HEK293 (cell line): ENCODE results near the gene SAMD14.

Experiments
- FEZF1 ChIP-seq: fragments of 450-650 bp; formaldehyde crosslinking; IDR thresholded peaks from 2 replicates; pipeline ENCODE4 v1.5.1; 2016; ENCODE audit warnings: missing biosample characterization, missing genetic modification characterization
- GLI2 ChIP-seq: fragments of 450-650 bp; formaldehyde crosslinking; IDR thresholded peaks from 2 replicates; pipeline ENCODE4; 2017; ENCODE audit warnings: missing biosample characterization, missing genetic modification characterization, low read depth, borderline replicate concordance
- HOXA7 ChIP-seq: sonication (generic); formaldehyde crosslinking; IDR thresholded peaks from 2 replicates; pipeline ENCODE4 v1.8.1; 2022; ENCODE audit warnings: missing genetic modification reagents, borderline replicate concordance
- KLF1 ChIP-seq: fragments of 450-650 bp; formaldehyde crosslinking; IDR thresholded peaks from 2 replicates; pipeline ENCODE4 v1.5.1; 2016; ENCODE audit warnings: missing biosample characterization, missing genetic modification characterization
- KLF8 ChIP-seq: fragments of 450-650 bp; formaldehyde crosslinking; IDR thresholded peaks from 2 replicates; pipeline ENCODE4 v1.5.1; 2016; ENCODE audit warnings: missing biosample characterization, missing genetic modification characterization
- MEIS1 ChIP-seq: sonication (generic); formaldehyde crosslinking; IDR thresholded peaks from 2 replicates; pipeline ENCODE4 v1.8.1; 2022; ENCODE audit warnings: missing genetic modification reagents, mild to moderate bottlenecking, borderline replicate concordance
- TSHZ1 ChIP-seq: fragments of 450-650 bp; formaldehyde crosslinking; IDR thresholded peaks from 2 replicates; pipeline ENCODE4 v1.5.1; 2016; ENCODE audit warnings: missing biosample characterization, missing genetic modification characterization, borderline replicate concordance
- YY1 ChIP-seq: fragments of 450-650 bp; formaldehyde crosslinking; IDR thresholded peaks from 2 replicates; pipeline ENCODE4 v1.5.1; 2018; ENCODE audit warnings: missing biosample characterization, missing genetic modification characterization
- ZIC2 ChIP-seq: fragments of 450-650 bp; formaldehyde crosslinking; IDR thresholded peaks from 2 replicates; pipeline ENCODE4 v1.5.1; 2016; ENCODE audit warnings: missing biosample characterization, missing genetic modification characterization
- ZNF112 ChIP-seq: fragments of 450-650 bp; formaldehyde crosslinking; IDR thresholded peaks from 2 replicates; pipeline ENCODE4 v1.5.0; 2017; ENCODE audit warnings: missing biosample characterization, missing genetic modification characterization
- ZNF146 ChIP-seq: fragments of 450-650 bp; formaldehyde crosslinking; IDR thresholded peaks from 2 replicates; pipeline ENCODE4 v1.5.1; 2016; ENCODE audit warnings: missing biosample characterization, missing genetic modification characterization
- ZNF148 ChIP-seq: fragments of 450-650 bp; formaldehyde crosslinking; IDR thresholded peaks from 2 replicates; pipeline ENCODE4 v1.5.0; 2017; ENCODE audit warnings: missing biosample characterization, missing genetic modification characterization, borderline replicate concordance
- ZNF155 ChIP-seq: fragments of 450-650 bp; formaldehyde crosslinking; IDR thresholded peaks from 2 replicates; pipeline ENCODE4 v1.5.1; 2016; ENCODE audit warnings: missing biosample characterization, missing genetic modification characterization
- ZNF157 ChIP-seq: fragments of 450-650 bp; formaldehyde crosslinking; IDR thresholded peaks from 2 replicates; pipeline ENCODE4 v1.5.1; 2016; ENCODE audit warnings: missing biosample characterization, missing genetic modification characterization
- ZNF184 ChIP-seq: fragments of 450-650 bp; IDR thresholded peaks from 2 replicates; pipeline ENCODE4 v1.5.1; 2018; ENCODE audit warnings: missing biosample characterization, mild to moderate bottlenecking, missing genetic modification characterization
- ZNF202 ChIP-seq: fragments of 450-650 bp; formaldehyde crosslinking; IDR thresholded peaks from 2 replicates; pipeline ENCODE4 v1.5.1; 2016; ENCODE audit warnings: missing biosample characterization, missing genetic modification characterization, borderline replicate concordance
- ZNF354C ChIP-seq: fragments of 450-650 bp; formaldehyde crosslinking; IDR thresholded peaks from 2 replicates; pipeline ENCODE4 v1.5.1; 2016; ENCODE audit warnings: missing biosample characterization, missing genetic modification characterization, low read depth, borderline replicate concordance
- ZNF366 ChIP-seq: fragments of 450-650 bp; formaldehyde crosslinking; conservative IDR thresholded peaks from 2 replicates; pipeline ENCODE4 v1.5.1; 2016; ENCODE audit warnings: missing biosample characterization, missing genetic modification characterization
- ZNF558 ChIP-seq: fragments of 450-650 bp; formaldehyde crosslinking; IDR thresholded peaks from 2 replicates; pipeline ENCODE4 v1.5.1; 2016; ENCODE audit warnings: missing biosample characterization, missing genetic modification characterization
- ZNF621 ChIP-seq: fragments of 450-650 bp; formaldehyde crosslinking; IDR thresholded peaks from 2 replicates; pipeline ENCODE4 v1.5.1; 2017; ENCODE audit warnings: missing biosample characterization, missing genetic modification characterization
- ZXDB ChIP-seq: fragments of 450-650 bp; formaldehyde crosslinking; IDR thresholded peaks from 2 replicates; pipeline ENCODE4 v1.5.1; 2016; ENCODE audit warnings: missing biosample characterization, missing genetic modification characterization
- TF ChIP-seq, protein P1 (sequence below): fragments of 450-650 bp; formaldehyde crosslinking; IDR thresholded peaks from 2 replicates; pipeline ENCODE4 v1.5.1; 2017; ENCODE audit warnings: missing biosample characterization, missing genetic modification characterization
- TF ChIP-seq, protein P2 (sequence below): fragments of 450-650 bp; formaldehyde crosslinking; IDR thresholded peaks from 2 replicates; pipeline ENCODE4 v1.5.1; 2016; ENCODE audit warnings: missing biosample characterization, missing genetic modification characterization, borderline replicate concordance
- TF ChIP-seq, protein P3 (sequence below): fragments of 450-650 bp; formaldehyde crosslinking; IDR thresholded peaks from 2 replicates; pipeline ENCODE4 v1.5.1; 2016; ENCODE audit warnings: missing biosample characterization, missing genetic modification characterization

SAMD14 gene

GRCh38 chr17:50151041-50151936, 21.3 kb upstream of the SAMD14 start (continued):
- TF ChIP-seq ZNF148: no peak
- no peak for TF ChIP-seq ZNF157
- no peak for TF ChIP-seq ZNF155
- TF ChIP-seq ZNF354C (tag by site-specific recombination): no peak
- TF ChIP-seq TSHZ1 (tag by site-specific recombination): no peak
- no peak for TF ChIP-seq FEZF1 (tag by site-specific recombination)
- TF ChIP-seq ZNF366 (tag by site-specific recombination): no peak
- no peak for TF ChIP-seq GLI2 (tag by site-specific recombination)
- no peak for TF ChIP-seq HOXA7 (CRISPR knock-in tag)
- TF ChIP-seq ZXDB (tag by site-specific recombination): peak; percentile 76
- no peak for TF ChIP-seq ZNF146
- no peak for TF ChIP-seq ZNF202
- TF ChIP-seq YY1: no peak
- TF ChIP-seq ZIC2 (tag by site-specific recombination): no peak
- TF ChIP-seq KLF8: peak; percentile 77
- TF ChIP-seq, protein P1, sequence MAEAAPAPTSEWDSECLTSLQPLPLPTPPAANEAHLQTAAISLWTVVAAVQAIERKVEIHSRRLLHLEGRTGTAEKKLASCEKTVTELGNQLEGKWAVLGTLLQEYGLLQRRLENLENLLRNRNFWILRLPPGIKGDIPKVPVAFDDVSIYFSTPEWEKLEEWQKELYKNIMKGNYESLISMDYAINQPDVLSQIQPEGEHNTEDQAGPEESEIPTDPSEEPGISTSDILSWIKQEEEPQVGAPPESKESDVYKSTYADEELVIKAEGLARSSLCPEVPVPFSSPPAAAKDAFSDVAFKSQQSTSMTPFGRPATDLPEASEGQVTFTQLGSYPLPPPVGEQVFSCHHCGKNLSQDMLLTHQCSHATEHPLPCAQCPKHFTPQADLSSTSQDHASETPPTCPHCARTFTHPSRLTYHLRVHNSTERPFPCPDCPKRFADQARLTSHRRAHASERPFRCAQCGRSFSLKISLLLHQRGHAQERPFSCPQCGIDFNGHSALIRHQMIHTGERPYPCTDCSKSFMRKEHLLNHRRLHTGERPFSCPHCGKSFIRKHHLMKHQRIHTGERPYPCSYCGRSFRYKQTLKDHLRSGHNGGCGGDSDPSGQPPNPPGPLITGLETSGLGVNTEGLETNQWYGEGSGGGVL (tag by site-specific recombination): peak; percentile 94
- TF ChIP-seq, protein P2, sequence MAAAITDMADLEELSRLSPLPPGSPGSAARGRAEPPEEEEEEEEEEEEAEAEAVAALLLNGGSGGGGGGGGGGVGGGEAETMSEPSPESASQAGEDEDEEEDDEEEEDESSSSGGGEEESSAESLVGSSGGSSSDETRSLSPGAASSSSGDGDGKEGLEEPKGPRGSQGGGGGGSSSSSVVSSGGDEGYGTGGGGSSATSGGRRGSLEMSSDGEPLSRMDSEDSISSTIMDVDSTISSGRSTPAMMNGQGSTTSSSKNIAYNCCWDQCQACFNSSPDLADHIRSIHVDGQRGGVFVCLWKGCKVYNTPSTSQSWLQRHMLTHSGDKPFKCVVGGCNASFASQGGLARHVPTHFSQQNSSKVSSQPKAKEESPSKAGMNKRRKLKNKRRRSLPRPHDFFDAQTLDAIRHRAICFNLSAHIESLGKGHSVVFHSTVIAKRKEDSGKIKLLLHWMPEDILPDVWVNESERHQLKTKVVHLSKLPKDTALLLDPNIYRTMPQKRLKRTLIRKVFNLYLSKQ (tag by site-specific recombination): no peak
- no peak for TF ChIP-seq KLF1 (tag by site-specific recombination)
- TF ChIP-seq ZNF621: no peak
- no peak for TF ChIP-seq ZNF184
- TF ChIP-seq ZNF112 (tag by site-specific recombination): no peak
- no peak for TF ChIP-seq ZNF558 (tag by site-specific recombination)
- no peak for TF ChIP-seq MEIS1 (CRISPR knock-in tag)
- TF ChIP-seq, protein P3, sequence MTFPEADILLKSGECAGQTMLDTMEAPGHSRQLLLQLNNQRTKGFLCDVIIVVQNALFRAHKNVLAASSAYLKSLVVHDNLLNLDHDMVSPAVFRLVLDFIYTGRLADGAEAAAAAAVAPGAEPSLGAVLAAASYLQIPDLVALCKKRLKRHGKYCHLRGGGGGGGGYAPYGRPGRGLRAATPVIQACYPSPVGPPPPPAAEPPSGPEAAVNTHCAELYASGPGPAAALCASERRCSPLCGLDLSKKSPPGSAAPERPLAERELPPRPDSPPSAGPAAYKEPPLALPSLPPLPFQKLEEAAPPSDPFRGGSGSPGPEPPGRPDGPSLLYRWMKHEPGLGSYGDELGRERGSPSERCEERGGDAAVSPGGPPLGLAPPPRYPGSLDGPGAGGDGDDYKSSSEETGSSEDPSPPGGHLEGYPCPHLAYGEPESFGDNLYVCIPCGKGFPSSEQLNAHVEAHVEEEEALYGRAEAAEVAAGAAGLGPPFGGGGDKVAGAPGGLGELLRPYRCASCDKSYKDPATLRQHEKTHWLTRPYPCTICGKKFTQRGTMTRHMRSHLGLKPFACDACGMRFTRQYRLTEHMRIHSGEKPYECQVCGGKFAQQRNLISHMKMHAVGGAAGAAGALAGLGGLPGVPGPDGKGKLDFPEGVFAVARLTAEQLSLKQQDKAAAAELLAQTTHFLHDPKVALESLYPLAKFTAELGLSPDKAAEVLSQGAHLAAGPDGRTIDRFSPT: peak; percentile 42
- TF ChIP-seq, all 188 proteins: peak for 53
